Nephron (organoid): ENCODE measurements around the gene CCDC81.
A peak's percentile ranks its signal among the peaks of the same experiment; 100 is the strongest.
"Not testable (repeated sequence)": the region's sequence is repeated elsewhere in the genome, so short reads cannot be mapped to it uniquely, and the experiment has no call there.

Source experiments
- H3K27ac Mint-ChIP-seq, 3 experiments: 2 replicates each; pipeline ENCODE4 v1.8.0; 2020; ENCODE audit warnings: mixed read lengths in 3 of 3, mild to moderate bottlenecking in 2 of 3, moderate library complexity in 1 of 3
- H3K27me3 Mint-ChIP-seq: 2 replicates; pipeline ENCODE4 v1.8.0; 2021; ENCODE audit warnings: low read depth, mild to moderate bottlenecking, moderate library complexity, mixed read lengths
- H3K36me3 Mint-ChIP-seq: 2 replicates; pipeline ENCODE4 v1.8.0; 2020; ENCODE audit warnings: low read depth, mixed read lengths
- H3K4me1 Mint-ChIP-seq: 2 replicates; pipeline ENCODE4 v1.8.0; 2020; ENCODE audit warnings: mixed read lengths
- H3K4me3 Mint-ChIP-seq, 3 experiments: 2 replicates each; pipeline ENCODE4 v1.8.0; 2020; ENCODE audit warnings: mild to moderate bottlenecking in 3 of 3, mixed read lengths in 3 of 3, moderate library complexity in 2 of 3
- H3K9me3 Mint-ChIP-seq: 2 replicates; pipeline ENCODE4 v1.8.0; 2020; ENCODE audit warnings: mixed read lengths
- CTCF ChIP-seq, 3 experiments: fragments of 200-600 bp; sonication (generic); IDR thresholded peaks; one replicate each; pipeline ENCODE4 v1.5.0; 2021; ENCODE audit warnings: antibody characterized with exemption in 3 of 3; ENCODE audit not compliant: unreplicated experiment in 3 of 3

The CCDC81 gene

DNA sequence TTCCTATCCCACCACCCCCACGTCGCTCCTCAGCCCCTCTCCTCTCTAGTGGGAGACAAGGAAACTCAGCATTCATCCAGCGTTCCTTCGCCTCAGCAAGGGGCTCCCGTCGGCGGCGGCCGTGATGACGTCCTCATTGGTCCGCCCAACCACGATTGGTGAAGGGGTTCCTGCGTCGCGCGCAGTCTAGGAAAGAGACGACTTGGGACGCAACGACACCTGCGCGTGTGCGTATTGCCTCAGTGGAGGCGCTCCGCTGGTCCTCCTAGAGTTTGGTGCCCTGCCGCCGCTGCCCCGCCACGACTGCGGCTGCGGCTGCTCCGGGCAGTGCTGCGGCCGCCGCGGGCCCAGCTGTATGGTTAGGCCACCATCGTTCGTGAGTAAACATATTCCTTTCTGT, 56.6 kb downstream of the CCDC81 start:
- TF ChIP-seq CTCF (IDR thresholded peaks at IDR 0.05; ENCODE audit: unreplicated experiment in 3 of 3): no peak
- Mint-ChIP-seq H3K27ac (no peak overlapping the region), H3K27me3 (no peaks in the 10 kb centered on the region), H3K4me1 (peaks cover 6% of the 10 kb centered on the region), H3K4me3 (no peak overlapping the region), H3K36me3 (peaks cover 26% of the 10 kb centered on the region), H3K9me3 (peaks cover 37% of the 10 kb centered on the region)

DNA sequence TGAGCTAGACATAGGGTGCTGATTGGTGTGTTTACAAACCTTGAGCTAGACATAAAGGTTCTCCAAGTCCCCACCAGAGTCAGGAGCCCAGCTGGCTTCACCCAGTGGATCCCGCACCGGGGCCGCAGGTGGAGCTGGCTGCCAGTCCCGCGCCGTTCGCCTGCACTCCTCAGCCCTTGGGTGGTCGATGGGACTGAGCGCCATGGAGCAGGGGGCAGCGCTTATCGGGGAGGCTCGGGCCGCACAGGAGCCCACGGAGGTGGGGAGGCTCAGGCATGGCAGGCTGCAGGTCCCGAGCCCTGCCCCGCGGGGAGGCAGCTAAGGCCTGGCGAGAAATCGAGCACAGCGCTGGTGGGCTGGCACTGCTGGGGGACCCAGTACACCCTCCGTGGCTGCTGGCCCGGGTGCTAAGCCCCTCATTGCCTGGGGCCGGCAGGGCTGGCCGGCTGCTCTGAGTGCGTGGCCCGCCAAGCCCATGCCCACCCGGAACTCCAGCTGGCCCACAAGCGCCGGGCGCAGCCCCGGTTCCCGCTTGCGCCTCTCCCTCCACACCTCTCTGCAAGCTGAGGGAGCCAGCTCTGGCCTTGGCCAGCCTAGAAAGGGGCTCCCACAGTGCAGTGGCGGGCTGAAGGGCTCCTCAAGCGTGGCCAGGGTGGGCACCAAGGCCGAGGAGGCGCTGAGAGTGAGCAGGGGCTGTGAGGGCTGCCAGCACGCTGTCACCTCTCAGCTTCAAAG, 58.8 kb downstream of the CCDC81 start:
- H3K4me3 Mint-ChIP-seq, H3K27ac Mint-ChIP-seq, H3K4me1 Mint-ChIP-seq, H3K27me3 Mint-ChIP-seq: not testable (repeated sequence)
- Mint-ChIP-seq H3K36me3 (peaks cover 17% of the 10 kb centered on the region), H3K9me3 (peaks cover 19% of the 10 kb centered on the region)

- no peaks in the 10 kb centered on the region for H3K27me3 Mint-ChIP-seq
- peaks cover 13% of the 10 kb centered on the region for H3K4me1 Mint-ChIP-seq
- TF ChIP-seq CTCF (IDR thresholded peaks at IDR 0.05; ENCODE audit: unreplicated experiment in 3 of 3): no peak
- peaks cover 15% of the 10 kb centered on the region for H3K36me3 Mint-ChIP-seq
- H3K4me3 Mint-ChIP-seq: no peak overlapping the region
- H3K9me3 Mint-ChIP-seq: peaks cover 9% of the 10 kb centered on the region
- H3K27ac Mint-ChIP-seq: no peak overlapping the region
Observed at GRCh38 chr11:86435711-86436110, 61.0 kb downstream of the CCDC81 start.

- TF ChIP-seq CTCF (IDR thresholded peaks at IDR 0.05; ENCODE audit: unreplicated experiment in 3 of 3): no peak
- peaks cover 15% of the 10 kb centered on the region for H3K4me1 Mint-ChIP-seq
- no peak overlapping the region for H3K4me3 Mint-ChIP-seq
- no peaks in the 10 kb centered on the region for H3K36me3 Mint-ChIP-seq
- H3K27ac Mint-ChIP-seq: peak overlapping the region in 1 of 3 experiments; percentile 7
- H3K9me3 Mint-ChIP-seq: no peaks in the 10 kb centered on the region
- H3K27me3 Mint-ChIP-seq: no peaks in the 10 kb centered on the region
Observed at GRCh38 chr11:86438685-86439084, 64.0 kb downstream of the CCDC81 start.

DNA sequence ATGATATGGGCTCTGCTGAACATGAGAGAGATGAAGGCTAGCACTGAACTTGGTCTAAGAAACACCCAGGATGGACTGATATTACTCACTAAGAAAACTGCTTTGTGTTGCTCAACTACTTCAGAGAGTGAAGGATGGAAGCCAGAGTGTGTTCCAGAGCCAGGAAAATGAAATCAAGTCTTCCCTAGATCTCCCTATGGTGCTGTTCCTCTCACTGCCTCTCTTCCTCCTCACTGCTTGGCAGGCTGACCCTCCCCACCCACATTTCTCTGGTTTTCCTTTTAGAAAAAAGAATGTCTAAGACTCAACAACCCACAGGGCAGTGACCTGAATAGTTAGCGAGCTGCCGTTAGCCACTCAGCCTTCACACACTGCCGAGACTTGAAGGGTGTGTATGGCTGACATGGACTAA, 65.6 kb downstream of the CCDC81 start:
- Mint-ChIP-seq H3K36me3 (no peaks in the 10 kb centered on the region), H3K9me3 (no peaks in the 10 kb centered on the region), H3K4me1 (peaks cover 15% of the 10 kb centered on the region), H3K4me3 (no peak overlapping the region), H3K27me3 (no peaks in the 10 kb centered on the region), H3K27ac (peak overlapping the region in 1 of 3 experiments; percentile 41)
- TF ChIP-seq CTCF (IDR thresholded peaks at IDR 0.05; ENCODE audit: unreplicated experiment in 3 of 3): no peak

- Mint-ChIP-seq H3K27me3 (no peaks in the 10 kb centered on the region), H3K9me3 (no peaks in the 10 kb centered on the region), H3K4me3 (no peak overlapping the region), H3K4me1 (peaks cover 15% of the 10 kb centered on the region), H3K27ac (peak overlapping the region in 2 of 3 experiments; percentile 25 to 41), H3K36me3 (no peaks in the 10 kb centered on the region)
- TF ChIP-seq CTCF (IDR thresholded peaks at IDR 0.05; ENCODE audit: unreplicated experiment in 3 of 3): no peak
Observed at GRCh38 chr11:86440843-86441242, 66.2 kb downstream of the CCDC81 start.
